Epithelial cell of proximal tubule (primary cell): ENCODE data around the gene NARS2. TPM values are rescaled to one million over a fixed set of nuclear protein-coding genes. Genes with fewer than 3 reads are reported as not detected.
"Not testable (repeated sequence)": the region's sequence is repeated elsewhere in the genome, so short reads cannot be mapped to it uniquely, and the experiment has no call there.

ENCODE experiments used
- DNase-seq: peaks from one replicate; pipeline ENCODE4 v3.0.0-alpha.2; 2011; ENCODE audit warnings: low read depth
- H3K4me3 ChIP-seq: 2 replicates; pipeline ENCODE4 v1.5.1; 2011; ENCODE audit warnings: low read depth, mild to moderate bottlenecking, low read length
- total RNA-seq: library from RNA; depleted of rRNA; stranded (reverse); fragments of >200 nt; gene quantifications from 2 replicates; pipeline ENCODE4 v1.2.3, GENCODE V29; 2015
- TF ChIP-seq, protein P1 (sequence below): conservative IDR thresholded peaks from 2 replicates; pipeline ENCODE4 v1.5.1; 2012; ENCODE audit warnings: low read depth, mild to moderate bottlenecking, low read length

The NARS2 gene, protein sequence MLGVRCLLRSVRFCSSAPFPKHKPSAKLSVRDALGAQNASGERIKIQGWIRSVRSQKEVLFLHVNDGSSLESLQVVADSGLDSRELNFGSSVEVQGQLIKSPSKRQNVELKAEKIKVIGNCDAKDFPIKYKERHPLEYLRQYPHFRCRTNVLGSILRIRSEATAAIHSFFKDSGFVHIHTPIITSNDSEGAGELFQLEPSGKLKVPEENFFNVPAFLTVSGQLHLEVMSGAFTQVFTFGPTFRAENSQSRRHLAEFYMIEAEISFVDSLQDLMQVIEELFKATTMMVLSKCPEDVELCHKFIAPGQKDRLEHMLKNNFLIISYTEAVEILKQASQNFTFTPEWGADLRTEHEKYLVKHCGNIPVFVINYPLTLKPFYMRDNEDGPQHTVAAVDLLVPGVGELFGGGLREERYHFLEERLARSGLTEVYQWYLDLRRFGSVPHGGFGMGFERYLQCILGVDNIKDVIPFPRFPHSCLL
- 28.4 and 29.4 TPM in 2 replicates for total RNA-seq

DNA sequence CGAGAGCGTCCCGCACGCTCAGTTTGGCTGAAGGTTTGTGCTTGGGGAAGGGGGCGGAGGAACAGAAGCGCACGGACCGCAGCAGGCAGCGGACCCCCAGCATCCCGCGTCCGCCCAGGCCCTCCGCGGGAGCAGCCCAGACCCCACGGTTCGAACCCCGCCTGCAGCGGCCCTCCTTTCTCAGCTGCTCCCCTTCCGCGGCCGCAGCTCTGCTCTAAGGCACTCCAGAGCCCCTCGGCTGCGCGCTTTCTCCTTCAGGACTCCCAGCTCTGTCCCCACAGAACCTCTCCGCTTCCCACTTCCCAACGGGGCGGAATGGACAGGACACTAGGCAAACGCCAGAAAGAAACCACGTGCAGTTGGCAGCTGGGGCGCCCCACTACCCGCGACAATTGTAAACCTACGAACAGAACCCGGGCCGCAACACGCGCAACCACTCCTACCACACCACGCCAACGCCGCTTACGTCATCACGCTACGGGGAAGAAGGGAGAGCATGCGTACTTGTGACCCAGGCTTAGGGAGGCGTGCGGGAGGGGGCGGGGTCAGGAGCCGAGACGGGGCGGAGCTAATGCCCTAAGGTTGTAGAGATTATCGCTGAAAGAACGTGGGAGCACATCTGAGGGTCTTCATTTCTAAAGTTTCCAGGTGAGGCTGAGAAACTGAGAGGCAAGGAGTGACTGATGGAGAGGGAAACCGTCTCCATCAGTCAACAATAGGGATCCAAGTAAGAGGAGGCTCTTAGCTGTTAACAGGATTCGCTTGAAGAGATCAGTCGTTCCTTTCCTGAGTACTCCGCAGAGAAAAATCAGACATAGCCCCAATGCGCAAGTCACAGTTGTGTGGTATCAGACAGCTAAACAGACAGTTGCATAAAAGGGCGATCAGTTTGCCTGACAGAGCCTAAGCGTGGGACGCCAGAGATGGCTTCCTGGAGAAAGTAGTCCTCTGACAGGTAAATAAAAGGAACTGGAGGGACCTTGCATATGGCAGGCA is at the start of gene NARS2:
Gene NARS2, minus strand, starts transcription at position 479 of the 996 bp plus-strand sequence. Its CDS starts 376 bp downstream, at position 103.
- DNase-seq = peak; percentile 67
- peak within 1 kb of the TSS; percentile 97 for H3K4me3 ChIP-seq
- TF ChIP-seq, protein P1, sequence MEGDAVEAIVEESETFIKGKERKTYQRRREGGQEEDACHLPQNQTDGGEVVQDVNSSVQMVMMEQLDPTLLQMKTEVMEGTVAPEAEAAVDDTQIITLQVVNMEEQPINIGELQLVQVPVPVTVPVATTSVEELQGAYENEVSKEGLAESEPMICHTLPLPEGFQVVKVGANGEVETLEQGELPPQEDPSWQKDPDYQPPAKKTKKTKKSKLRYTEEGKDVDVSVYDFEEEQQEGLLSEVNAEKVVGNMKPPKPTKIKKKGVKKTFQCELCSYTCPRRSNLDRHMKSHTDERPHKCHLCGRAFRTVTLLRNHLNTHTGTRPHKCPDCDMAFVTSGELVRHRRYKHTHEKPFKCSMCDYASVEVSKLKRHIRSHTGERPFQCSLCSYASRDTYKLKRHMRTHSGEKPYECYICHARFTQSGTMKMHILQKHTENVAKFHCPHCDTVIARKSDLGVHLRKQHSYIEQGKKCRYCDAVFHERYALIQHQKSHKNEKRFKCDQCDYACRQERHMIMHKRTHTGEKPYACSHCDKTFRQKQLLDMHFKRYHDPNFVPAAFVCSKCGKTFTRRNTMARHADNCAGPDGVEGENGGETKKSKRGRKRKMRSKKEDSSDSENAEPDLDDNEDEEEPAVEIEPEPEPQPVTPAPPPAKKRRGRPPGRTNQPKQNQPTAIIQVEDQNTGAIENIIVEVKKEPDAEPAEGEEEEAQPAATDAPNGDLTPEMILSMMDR = no peak

DNA sequence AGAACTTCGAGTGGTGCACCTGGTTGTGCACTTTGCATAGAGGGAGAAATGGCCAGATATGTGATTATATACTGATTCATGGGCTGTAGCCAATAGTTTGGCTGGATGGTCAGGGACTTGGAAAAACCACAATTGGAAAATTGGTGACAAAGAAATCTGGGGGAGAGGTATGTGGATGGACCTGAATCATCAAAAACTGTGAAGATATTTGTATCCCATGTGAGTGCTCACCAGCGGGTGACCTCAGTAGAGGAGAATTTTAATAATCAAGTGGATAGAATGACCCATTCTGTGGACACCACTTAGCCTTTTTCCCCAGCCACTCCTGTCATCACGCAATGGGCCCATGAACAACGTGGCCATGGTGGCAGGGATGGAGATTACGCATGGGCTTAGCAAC is 48.0 kb upstream of the NARS2 start:
- H3K4me3 ChIP-seq = no peak overlapping the region
- TF ChIP-seq, protein P1 = no peak
- DNase-seq = no peak

DNA sequence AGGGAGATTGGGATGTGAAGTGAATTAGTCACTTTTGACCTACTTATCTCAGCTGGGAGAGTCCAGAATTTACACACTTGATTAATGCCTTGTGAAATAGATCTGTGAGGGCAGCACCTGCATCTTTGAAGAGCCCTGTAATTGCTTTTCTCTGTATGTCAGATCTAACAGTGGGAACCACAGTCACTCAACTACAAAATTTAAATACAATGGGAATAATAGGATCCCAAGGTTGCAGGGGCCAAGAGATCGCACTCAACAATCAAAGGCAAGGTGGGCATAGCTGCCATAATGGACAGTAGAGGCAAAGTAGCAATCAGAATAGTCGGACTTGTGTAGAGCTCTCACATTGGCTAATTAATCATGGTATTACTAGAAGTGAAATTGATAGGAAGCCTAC is 45.5 kb upstream of the NARS2 start:
- TF ChIP-seq, protein P1 = no peak
- no peak for DNase-seq
- no peak overlapping the region for H3K4me3 ChIP-seq

DNA sequence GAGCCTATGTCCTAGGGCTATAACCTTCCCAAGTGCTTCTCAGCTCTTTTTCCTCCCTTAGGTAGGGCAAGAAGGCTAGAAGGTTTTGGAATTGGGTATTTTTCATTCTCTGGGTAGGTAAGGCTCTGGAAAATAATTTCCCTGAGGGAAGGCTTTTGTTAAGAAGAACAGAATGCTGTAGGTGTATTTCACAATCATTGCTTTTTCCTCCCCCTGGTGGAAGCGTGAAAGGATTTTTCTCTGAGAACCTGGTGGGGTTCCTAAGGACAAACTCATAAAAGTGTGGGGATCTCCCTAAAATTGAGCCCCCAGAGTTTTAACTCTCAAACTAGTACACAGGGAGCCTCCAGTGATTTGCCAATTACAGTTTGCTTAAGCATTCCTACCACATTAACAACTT is 41.1 kb upstream of the NARS2 start:
- no peak overlapping the region for H3K4me3 ChIP-seq
- TF ChIP-seq, protein P1 = no peak
- no peak for DNase-seq

DNA sequence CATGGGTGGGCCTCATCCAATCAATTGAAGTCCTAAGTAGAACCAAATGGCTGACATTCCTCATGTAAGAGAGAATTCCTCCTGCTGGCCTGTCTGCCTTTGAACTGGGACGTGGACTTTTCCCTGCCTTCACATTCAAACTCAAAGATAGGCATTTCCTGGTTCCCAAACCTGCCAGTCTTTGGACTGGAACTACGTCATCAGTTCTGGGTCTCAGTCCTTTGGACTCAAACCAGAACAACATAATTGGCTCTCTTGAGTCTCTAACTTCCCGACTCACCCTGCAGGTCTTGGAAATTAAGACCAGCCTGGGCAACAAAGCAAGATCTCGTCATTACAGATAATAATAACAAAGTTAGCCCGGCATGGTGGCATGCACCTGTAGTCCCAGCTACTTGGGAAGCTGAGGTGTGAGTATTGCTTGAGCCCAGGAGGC is 38.7 kb upstream of the NARS2 start:
- TF ChIP-seq, protein P1 = no peak
- no peak for DNase-seq
- H3K4me3 ChIP-seq = no peak overlapping the region

DNA sequence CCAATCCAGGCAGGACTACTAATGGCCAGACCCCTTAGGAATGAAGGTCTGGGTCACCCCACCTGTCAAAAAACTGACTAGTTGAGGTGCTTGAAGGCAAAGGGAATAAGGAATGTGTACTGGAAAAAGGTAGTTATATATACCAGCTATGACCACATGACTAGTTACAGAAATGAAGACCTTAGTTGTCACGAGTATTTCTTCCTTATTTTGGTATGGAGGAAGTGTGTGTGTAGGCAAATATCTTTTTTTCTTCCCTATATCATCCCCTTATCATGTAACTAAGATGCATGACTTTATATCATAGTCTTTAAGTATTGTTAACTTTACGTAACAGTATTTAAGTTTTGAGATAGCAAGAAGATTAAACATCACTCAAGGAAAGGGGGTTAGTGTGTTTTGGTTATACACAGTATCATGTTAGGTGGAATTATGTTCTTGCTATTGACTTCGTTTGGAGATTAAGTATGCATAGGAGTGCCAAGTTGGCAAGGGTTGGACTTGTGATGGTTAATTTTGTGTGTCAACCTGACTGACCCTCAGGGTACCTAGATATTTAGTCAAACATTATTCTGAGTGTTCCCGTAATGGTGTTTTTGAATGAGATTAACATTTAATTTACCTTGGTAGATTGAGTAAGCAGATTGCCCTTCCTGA is 38.2 kb upstream of the NARS2 start:
- DNase-seq = no peak

DNA sequence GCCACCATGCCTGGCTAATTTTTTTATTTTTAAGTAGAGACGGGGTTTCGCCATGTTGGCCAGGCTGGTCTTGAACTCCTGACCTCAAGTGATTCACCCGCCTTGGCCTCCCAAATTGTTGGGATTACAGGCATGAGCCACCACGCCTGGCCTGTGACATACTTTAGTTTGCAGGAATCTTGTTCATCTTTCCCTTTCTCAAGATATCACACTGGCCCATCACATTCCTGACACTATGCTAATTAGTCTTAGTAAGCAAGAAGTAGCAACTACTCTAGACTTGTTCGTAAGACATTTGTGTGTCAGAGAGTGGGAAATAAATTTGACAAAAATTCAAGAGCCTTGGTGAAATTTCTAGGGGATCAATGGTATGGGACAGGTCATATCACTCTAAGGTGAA is 34.7 kb upstream of the NARS2 start:
- DNase-seq = not testable (repeated sequence)

More for the DNA sequence above, 38.2 kb upstream of the NARS2 start:
- H3K4me3 ChIP-seq = no peak overlapping the region
- TF ChIP-seq, protein P1 = no peak

More for the DNA sequence above, 34.7 kb upstream of the NARS2 start:
- H3K4me3 ChIP-seq = not testable (repeated sequence)
